Activated T-cell treated with anti-CD3 and anti-CD28 coated beads for 1 hour (primary cell): ENCODE measurements around the gene GPHN.

Experiments
- DNase-seq: peaks from one replicate; pipeline ENCODE4 v3.0.0-alpha.2; 2020; ENCODE audit warnings: low read depth

The GPHN gene

GRCh38 chr14:66507722-66508546 is at the start of gene GPHN:
TSS of gene GPHN (plus strand) at chr14:66508147.
- DNase-seq = peak; percentile 70

- no peak for DNase-seq
These were observed 48.3 kb upstream of the GPHN start for GRCh38 chr14:66459603-66460002.

GRCh38 chr14:66464261-66464660 is 43.7 kb upstream of the GPHN start:
- DNase-seq = no peak

GRCh38 chr14:66468778-66469367 is 39.1 kb upstream of the GPHN start:
- DNase-seq = no peak

- DNase-seq = no peak
These were observed 36.4 kb upstream of the GPHN start for GRCh38 chr14:66471584-66471983.

GRCh38 chr14:66472251-66472650 is 35.7 kb upstream of the GPHN start:
- no peak for DNase-seq

- DNase-seq = no peak
These were observed 34.7 kb upstream of the GPHN start for GRCh38 chr14:66473223-66473622.

- no peak for DNase-seq
These were observed 31.0 kb upstream of the GPHN start for GRCh38 chr14:66476964-66477363.

GRCh38 chr14:66477567-66477966 is 30.4 kb upstream of the GPHN start:
- no peak for DNase-seq

GRCh38 chr14:66482873-66483272 is 25.1 kb upstream of the GPHN start:
- DNase-seq = no peak

GRCh38 chr14:66483322-66483721 is 24.6 kb upstream of the GPHN start:
- no peak for DNase-seq

GRCh38 chr14:66485029-66485428 is 22.9 kb upstream of the GPHN start:
- no peak for DNase-seq

GRCh38 chr14:66485910-66486421 is 22.0 kb upstream of the GPHN start, which contains the start of gene CCDC196:
TSS of gene CCDC196 (plus strand) at chr14:66486371. CDS start at chr14:66486503, 132 bp downstream.
- DNase-seq = no peak

GRCh38 chr14:66487164-66487563 is 20.8 kb upstream of the GPHN start:
- DNase-seq = no peak

- no peak for DNase-seq
These were observed 17.5 kb upstream of the GPHN start for GRCh38 chr14:66490143-66491111.

GRCh38 chr14:66493750-66494149 is 14.2 kb upstream of the GPHN start:
- no peak for DNase-seq

GRCh38 chr14:66495218-66496098 is 12.5 kb upstream of the GPHN start:
- peak; percentile 6 for DNase-seq

- no peak for DNase-seq
These were observed 11.6 kb upstream of the GPHN start for GRCh38 chr14:66496188-66496807.

- DNase-seq = no peak
These were observed 11.0 kb upstream of the GPHN start for GRCh38 chr14:66496911-66497310.

- DNase-seq = no peak
These were observed 9.6 kb upstream of the GPHN start for GRCh38 chr14:66498311-66498710.

GRCh38 chr14:66501592-66501991 is 6.4 kb upstream of the GPHN start:
- DNase-seq = no peak
